CD14-positive monocyte (primary cell): ENCODE results near the gene EDA. TPM values are rescaled to one million over a fixed set of nuclear protein-coding genes. Genes with fewer than 3 reads are reported as not detected.

Experiments
- DNase-seq, 3 donors: peaks; one replicate each; pipeline ENCODE4 v3.0.0-alpha.2; 2011 to 2022
- H2AFZ ChIP-seq: 2 replicates; pipeline ENCODE4 v1.6.0; 2012; ENCODE audit warnings: mild to moderate bottlenecking, low read depth, low read length, inconsistent platforms; ENCODE audit not compliant: insufficient read depth, poor library complexity, severe bottlenecking
- H3K27ac ChIP-seq, 2 donors: 1 replicate in 1 of 2; 2 replicates in 1 of 2; pipeline ENCODE4 v1.5.1; 2012 to 2013; ENCODE audit warnings: low read length in 2 of 2, control low read depth in 1 of 2, inconsistent platforms in 1 of 2, low read depth in 1 of 2, mild to moderate bottlenecking in 1 of 2
- H3K27me3 ChIP-seq, 2 donors: one replicate each; pipeline versions ENCODE4 v1.6.0 to v1.6.1; 2011 to 2013; ENCODE audit warnings: low read length in 2 of 2; ENCODE audit not compliant: control insufficient read depth in 2 of 2, insufficient read depth in 2 of 2
- H3K36me3 ChIP-seq, 2 donors: replicated peaks in 1 of 2; 1 replicate in 1 of 2; 2 replicates in 1 of 2; pipeline versions ENCODE4 v1.5.1 to v1.6.1; 2012 to 2013; ENCODE audit warnings: low read length in 2 of 2, control low read depth in 1 of 2, inconsistent platforms in 1 of 2, mild to moderate bottlenecking in 1 of 2; ENCODE audit not compliant: insufficient read depth in 2 of 2, control insufficient read depth in 1 of 2
- H3K4me1 ChIP-seq, 2 donors: 1 replicate in 1 of 2; 2 replicates in 1 of 2; pipeline versions ENCODE4 v1.5.1 to v1.6.1; 2012 to 2013; ENCODE audit warnings: low read length in 2 of 2, control low read depth in 1 of 2, inconsistent platforms in 1 of 2, mild to moderate bottlenecking in 1 of 2, moderate library complexity in 1 of 2; ENCODE audit not compliant: insufficient read depth in 2 of 2, control insufficient read depth in 1 of 2
- H3K4me2 ChIP-seq: replicated peaks from 2 replicates; pipeline ENCODE3; 2012; ENCODE audit warnings: low read length, moderate library complexity, mild to moderate bottlenecking; ENCODE audit not compliant: poor library complexity, severe bottlenecking; ENCODE audit errors: extremely low read depth
- H3K4me3 ChIP-seq, 3 experiments: fragments of 200-600 bp in 1 of 3; sonication (generic) in 1 of 3; replicated peaks in 1 of 3; 1 replicate in 2 of 3; 2 replicates in 1 of 3; pipeline ENCODE4 v1.5.1; 2011 to 2013; ENCODE audit warnings: low read length in 3 of 3, mild to moderate bottlenecking in 3 of 3, control low read depth in 2 of 3, low read depth in 2 of 3, inconsistent platforms in 1 of 3, moderate library complexity in 1 of 3
- H3K79me2 ChIP-seq: 2 replicates; pipeline ENCODE4 v1.6.0; 2012; ENCODE audit warnings: mild to moderate bottlenecking, control low read depth, inconsistent platforms, low read length, moderate library complexity; ENCODE audit not compliant: insufficient read depth
- H3K9ac ChIP-seq: 2 replicates; pipeline ENCODE4 v1.6.0; 2017; ENCODE audit warnings: low read length, mild to moderate bottlenecking; ENCODE audit not compliant: insufficient read depth, poor library complexity, severe bottlenecking
- H3K9me3 ChIP-seq, 2 donors: replicated peaks in 1 of 2; 1 replicate in 1 of 2; 2 replicates in 1 of 2; pipeline versions ENCODE4 v1.5.1 to v1.6.1; 2012 to 2013; ENCODE audit warnings: low read length in 2 of 2, control low read depth in 1 of 2; ENCODE audit not compliant: control insufficient read depth in 1 of 2, insufficient read depth in 1 of 2
- H4K20me1 ChIP-seq: 2 replicates; pipeline ENCODE4 v1.6.0; 2012; ENCODE audit warnings: mild to moderate bottlenecking, low read length, control low read depth, moderate library complexity; ENCODE audit not compliant: insufficient read depth
- H3K27ac Mint-ChIP-seq, 7 donors: one replicate each; pipeline ENCODE4 v1.8.0; 2020; ENCODE audit warnings: mild to moderate bottlenecking in 7 of 7, mixed read lengths in 7 of 7, moderate library complexity in 6 of 7, inconsistent platforms in 2 of 7
- H3K27me3 Mint-ChIP-seq, 3 donors: one replicate each; pipeline ENCODE4 v1.8.0; 2021 to 2022; ENCODE audit warnings: low read depth in 3 of 3, mild to moderate bottlenecking in 3 of 3, mixed read lengths in 3 of 3, moderate library complexity in 3 of 3, inconsistent platforms in 1 of 3
- H3K36me3 Mint-ChIP-seq, 2 donors: one replicate each; pipeline ENCODE4 v1.8.0; 2020; ENCODE audit warnings: mixed read lengths in 2 of 2, inconsistent platforms in 1 of 2, mild to moderate bottlenecking in 1 of 2
- H3K4me1 Mint-ChIP-seq: one replicate; pipeline ENCODE4 v1.8.0; 2020; ENCODE audit warnings: mild to moderate bottlenecking, mixed read lengths
- H3K4me3 Mint-ChIP-seq, 2 donors: one replicate each; pipeline ENCODE4 v1.8.0; 2020; ENCODE audit warnings: mild to moderate bottlenecking in 2 of 2, mixed read lengths in 2 of 2, moderate library complexity in 1 of 2
- H3K9me3 Mint-ChIP-seq, 7 donors: one replicate each; pipeline ENCODE4 v1.8.0; 2020 to 2022; ENCODE audit warnings: mixed read lengths in 7 of 7, mild to moderate bottlenecking in 6 of 7, moderate library complexity in 6 of 7, inconsistent platforms in 2 of 7
- CTCF ChIP-seq: fragments of 200-600 bp; IDR thresholded peaks from one replicate; pipeline ENCODE4 v1.8.0; 2022; ENCODE audit warnings: antibody characterized with exemption, mild to moderate bottlenecking
- WGBS: methylation state at CpG from one replicate; pipeline ENCODE4 v1.1.5; 2013; ENCODE audit warnings: missing lambda C conversion rate; ENCODE audit not compliant: insufficient coverage; 5-methylcytosine and 5-hydroxymethylcytosine counted together
- intact Hi-C, 2 donors: fragments of 100-400 bp; cut with micrococcal nuclease; formaldehyde crosslinking; loops; one replicate each; pipeline versions ENCODE4 v1.15.0 to v1.15.1; 2023
- polyA plus RNA-seq, 3 donors: library from polyadenylated mRNA; depleted of rRNA in 1 of 3; unstranded in 2 of 3; stranded (reverse) in 1 of 3; fragments of 300-500 nt in 2 of 3; fragments of >200 nt in 1 of 3; fragmentation: Illumina TruSeq in 2 of 3; gene quantifications; 1 replicate in 2 of 3; 2 replicates in 1 of 3; pipeline ENCODE4 v1.2.3, GENCODE V29; 2012 to 2021

The EDA gene
- polyA plus RNA-seq, 3 donors, result 0.11 to 0.31 TPM; not detected in 1

GRCh38 chrX:70043685-70044084 lies 427.8 kb downstream of the EDA start:
- Histone ChIP-seq H3K27ac (no peak overlapping the region), H3K9ac (no peak overlapping the region), H3K4me2 (no peak overlapping the region), H3K27me3 (no peaks in the 10 kb centered on the region), H3K79me2 (no peaks in the 10 kb centered on the region), H3K4me1 (no peaks in the 10 kb centered on the region), H4K20me1 (no peaks in the 10 kb centered on the region), H3K36me3 (no peaks in the 10 kb centered on the region), H3K9me3 (no peaks in the 10 kb centered on the region), H3K4me3 (no peak overlapping the region), H2AFZ (no peak overlapping the region)
- Mint-ChIP-seq H3K36me3 (no peaks in the 10 kb centered on the region), H3K4me3 (no peak overlapping the region), H3K27me3 (peaks cover 4 to 11% (median 5%) of the 10 kb centered on the region in 3 donors), H3K9me3 (peaks cover 0 to 2% (median 0%) of the 10 kb centered on the region in 7 donors), H3K27ac (no peak overlapping the region), H3K4me1 (no peaks in the 10 kb centered on the region)
- WGBS, result 100% methylated on average over 6 of the region's 9 CpGs
- intact Hi-C loops, result no loop called here
- TF ChIP-seq CTCF, result no peak
- no peak for DNase-seq

DNA sequence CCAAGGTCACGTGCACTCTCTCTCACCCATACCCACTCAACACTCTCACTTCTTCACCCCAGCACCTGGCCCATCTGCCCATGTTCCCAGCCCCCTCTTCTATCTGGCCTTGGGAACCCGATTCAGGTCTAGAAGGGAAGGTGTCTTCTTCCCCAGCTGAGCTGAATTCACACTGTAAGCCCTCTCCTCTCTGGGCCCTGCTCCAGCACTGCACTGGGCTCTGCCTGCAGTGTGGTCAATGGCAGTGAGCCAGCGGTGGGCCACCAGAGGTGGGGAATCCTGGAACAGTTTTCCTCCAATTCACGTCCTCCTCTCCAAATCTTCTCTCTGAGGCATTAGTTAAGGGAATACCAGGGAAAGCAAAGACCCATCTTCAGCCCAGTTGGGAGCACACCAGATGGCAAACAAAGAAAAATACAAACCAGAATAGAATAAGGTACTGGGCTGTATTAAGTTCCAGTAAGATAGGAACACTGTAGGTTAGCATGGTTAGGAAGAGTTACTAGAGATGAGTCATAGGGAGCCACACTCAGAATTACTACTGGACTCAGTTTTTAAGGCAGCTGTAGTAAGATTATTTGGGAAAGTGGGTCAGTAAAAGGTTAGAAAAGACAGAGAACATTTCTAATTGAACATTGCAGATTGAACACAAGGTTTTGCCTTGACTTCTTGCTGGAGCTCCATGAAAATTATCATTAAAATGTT lies 428.8 kb downstream of the EDA start:
- H3K4me2 ChIP-seq, result no peak overlapping the region
- H3K36me3 ChIP-seq, result no peaks in the 10 kb centered on the region
- H3K4me1 ChIP-seq, result no peaks in the 10 kb centered on the region
- no peak overlapping the region for H3K9ac ChIP-seq
- Mint-ChIP-seq H3K27ac (peak overlapping the region in 1 of 7 donors; percentile 36), H3K27me3 (peaks cover 4 to 17% (median 5%) of the 10 kb centered on the region in 3 donors), H3K36me3 (no peaks in the 10 kb centered on the region), H3K9me3 (peaks cover 0 to 2% (median 0%) of the 10 kb centered on the region in 7 donors), H3K4me1 (no peaks in the 10 kb centered on the region), H3K4me3 (no peak overlapping the region)
- WGBS, result no CpG with 5 or more reads among the region's 4 CpGs
- DNase-seq, result no peak
- H3K4me3 ChIP-seq, result no peak overlapping the region
- TF ChIP-seq CTCF, result no peak
- H3K9me3 ChIP-seq, result no peaks in the 10 kb centered on the region
- intact Hi-C loops, result no loop called here
- no peaks in the 10 kb centered on the region for H3K27me3 ChIP-seq
- no peak overlapping the region for H3K27ac ChIP-seq
- H3K79me2 ChIP-seq, result no peaks in the 10 kb centered on the region
- no peaks in the 10 kb centered on the region for H4K20me1 ChIP-seq
- no peak overlapping the region for H2AFZ ChIP-seq
